Neural crest cell (in vitro differentiated cells): ENCODE measurements around the gene EPB41L2. TPM values are rescaled to one million over a fixed set of nuclear protein-coding genes. Genes with fewer than 3 reads are reported as not detected.

Experiments used
- DNase-seq: peaks from one replicate; pipeline ENCODE4 v3.0.0; 2021; ENCODE audit warnings: low read depth, mixed read lengths, low spot score
- H3K27ac Mint-ChIP-seq: one replicate; pipeline ENCODE4 v1.8.0; 2021; ENCODE audit warnings: mild to moderate bottlenecking, mixed read lengths; ENCODE audit not compliant: unreplicated experiment
- H3K27me3 Mint-ChIP-seq: 2 replicates; pipeline ENCODE4 v1.8.0; 2021; ENCODE audit warnings: low read depth, mild to moderate bottlenecking, mixed read lengths
- H3K36me3 Mint-ChIP-seq: 2 replicates; pipeline ENCODE4 v1.8.0; 2021; ENCODE audit warnings: low read depth, mild to moderate bottlenecking, mixed read lengths
- H3K4me1 Mint-ChIP-seq: 2 replicates; pipeline ENCODE4 v1.8.0; 2021; ENCODE audit warnings: mixed read lengths
- H3K4me3 Mint-ChIP-seq: one replicate; pipeline ENCODE4 v1.8.0; 2021; ENCODE audit warnings: mild to moderate bottlenecking, mixed read lengths
- H3K9me3 Mint-ChIP-seq: 2 replicates; pipeline ENCODE4 v1.8.0; 2021; ENCODE audit warnings: mixed read lengths
- CTCF ChIP-seq: fragments of 200-600 bp; sonication (generic); conservative IDR thresholded peaks from 2 replicates; pipeline ENCODE4 v1.5.0; 2021; ENCODE audit warnings: antibody characterized with exemption, mild to moderate bottlenecking
- total RNA-seq: library from RNA; stranded (reverse); gene quantifications from 2 replicates; pipeline ENCODE4 v1.2.1, GENCODE V29; 2021

EPB41L2 gene
- total RNA-seq, 1 donor from 2014 or later, result 114 TPM

- H3K27ac Mint-ChIP-seq, result no peak overlapping the region
- no peaks in the 10 kb centered on the region for H3K27me3 Mint-ChIP-seq
- no peaks in the 10 kb centered on the region for H3K4me1 Mint-ChIP-seq
- DNase-seq, result no peak
- no peak for TF ChIP-seq CTCF
- H3K9me3 Mint-ChIP-seq, result no peaks in the 10 kb centered on the region
- H3K4me3 Mint-ChIP-seq, result no peak overlapping the region
- H3K36me3 Mint-ChIP-seq, result peaks cover 7% of the 10 kb centered on the region
Observed at GRCh38 chr6:130841128-130841728, 221.8 kb downstream of the EPB41L2 start.

GRCh38 chr6:130840050-130840449 lies 223.0 kb downstream of the EPB41L2 start:
- no peak overlapping the region for H3K27ac Mint-ChIP-seq
- no peaks in the 10 kb centered on the region for H3K27me3 Mint-ChIP-seq
- no peaks in the 10 kb centered on the region for H3K9me3 Mint-ChIP-seq
- peaks cover 7% of the 10 kb centered on the region for H3K36me3 Mint-ChIP-seq
- TF ChIP-seq CTCF, result no peak
- no peak overlapping the region for H3K4me3 Mint-ChIP-seq
- H3K4me1 Mint-ChIP-seq, result no peaks in the 10 kb centered on the region
- no peak for DNase-seq

- no peaks in the 10 kb centered on the region for H3K9me3 Mint-ChIP-seq
- no peak overlapping the region for H3K4me3 Mint-ChIP-seq
- no peaks in the 10 kb centered on the region for H3K4me1 Mint-ChIP-seq
- no peaks in the 10 kb centered on the region for H3K27me3 Mint-ChIP-seq
- no peak for TF ChIP-seq CTCF
- no peak overlapping the region for H3K27ac Mint-ChIP-seq
- peaks cover 7% of the 10 kb centered on the region for H3K36me3 Mint-ChIP-seq
- DNase-seq, result no peak
Observed at GRCh38 chr6:130839379-130839778, 223.7 kb downstream of the EPB41L2 start.

GRCh38 chr6:130838951-130839350 lies 224.1 kb downstream of the EPB41L2 start:
- Mint-ChIP-seq H3K36me3 (peaks cover 7% of the 10 kb centered on the region), H3K27me3 (no peaks in the 10 kb centered on the region), H3K27ac (no peak overlapping the region), H3K4me3 (no peak overlapping the region), H3K4me1 (no peaks in the 10 kb centered on the region), H3K9me3 (no peaks in the 10 kb centered on the region)
- TF ChIP-seq CTCF, result no peak
- no peak for DNase-seq

DNA sequence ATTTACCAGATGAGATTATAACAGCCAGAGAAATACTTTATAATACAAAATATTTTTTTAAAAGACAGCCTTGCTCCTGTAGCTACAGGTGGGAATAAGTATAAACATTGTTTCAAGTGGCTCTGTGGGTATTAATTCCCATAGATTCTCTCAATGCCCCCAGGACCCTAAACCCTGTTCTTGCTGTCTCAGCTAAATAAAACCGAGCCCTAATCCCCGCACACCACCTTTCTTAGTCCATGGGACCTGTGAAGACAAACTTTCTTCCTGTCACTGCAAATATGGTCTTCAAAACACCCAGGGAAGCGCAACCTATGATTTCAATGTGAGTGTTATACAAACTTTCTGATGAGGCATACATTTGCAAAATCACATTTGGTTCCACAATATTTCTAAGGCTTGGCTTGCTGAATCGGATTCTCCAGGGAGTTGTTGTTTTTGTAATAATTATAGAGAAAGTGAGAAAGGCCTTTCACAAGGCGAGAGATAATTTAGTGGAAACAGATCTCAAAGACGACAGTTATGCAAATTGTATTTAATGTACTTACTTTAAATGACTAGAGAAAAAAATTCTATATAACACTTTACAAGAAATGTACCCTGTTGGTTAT lies 224.7 kb downstream of the EPB41L2 start:
- Mint-ChIP-seq H3K36me3 (peaks cover 7% of the 10 kb centered on the region), H3K27me3 (no peaks in the 10 kb centered on the region), H3K4me3 (no peak overlapping the region), H3K9me3 (no peaks in the 10 kb centered on the region), H3K4me1 (no peaks in the 10 kb centered on the region), H3K27ac (no peak overlapping the region)
- DNase-seq, result no peak
- TF ChIP-seq CTCF, result no peak
